ENCODE measurements around the gene ADAMTS7.
"Not testable (repeated sequence)": the region's sequence is repeated elsewhere in the genome, so short reads cannot be mapped to it uniquely, and the experiment has no call there.

- TF ChIP-seq CTCF (tag by site-specific recombination; IDR thresholded peaks at IDR 0.05); ATF2 (tag by site-specific recombination; IDR thresholded peaks at IDR 0.05; ENCODE audit: low read depth); KLF1 (tag by site-specific recombination; IDR thresholded peaks at IDR 0.05); BCL6B (tag by site-specific recombination; IDR thresholded peaks at IDR 0.05); ZNF513 (tag by site-specific recombination; IDR thresholded peaks at IDR 0.05); MZF1 (tag by site-specific recombination; IDR thresholded peaks at IDR 0.05; ENCODE audit: borderline replicate concordance); HOXD13 (CRISPR knock-in tag; IDR thresholded peaks at IDR 0.05; ENCODE audit: borderline replicate concordance); ZNF518A (tag by site-specific recombination; conservative IDR thresholded peaks at IDR 0.05; ENCODE audit: low read depth): not testable (repeated sequence)
Observed at GRCh38 chr15:78756781-78757635, 54.3 kb downstream of the ADAMTS7 start.
